Muscle layer of duodenum (tissue), 2 donors: ENCODE data around the gene DNMT3L.
"Not testable (repeated sequence)": the region's sequence is repeated elsewhere in the genome, so short reads cannot be mapped to it uniquely, and the experiment has no call there.

Source experiments
- H3K27ac ChIP-seq: one replicate; pipeline ENCODE4 v1.7.0; 2013; ENCODE audit warnings: mild to moderate bottlenecking, low read length
- H3K27me3 ChIP-seq: one replicate; pipeline ENCODE4 v1.7.0; 2013; ENCODE audit warnings: low read depth, mild to moderate bottlenecking, control low read depth, low read length
- H3K36me3 ChIP-seq, 2 donors: one replicate each; pipeline ENCODE4 v1.7.0; 2013; ENCODE audit warnings: low read length in 2 of 2, control low read depth in 1 of 2, mild to moderate bottlenecking in 1 of 2; ENCODE audit not compliant: insufficient read depth in 2 of 2, control insufficient read depth in 1 of 2
- H3K4me1 ChIP-seq, 2 donors: one replicate each; pipeline ENCODE4 v1.7.0; 2013; ENCODE audit warnings: low read length in 2 of 2, mild to moderate bottlenecking in 2 of 2, control low read depth in 1 of 2, moderate library complexity in 1 of 2; ENCODE audit not compliant: insufficient read depth in 2 of 2, control insufficient read depth in 1 of 2
- H3K4me3 ChIP-seq, 2 donors: one replicate each; pipeline ENCODE4 v1.7.0; 2013; ENCODE audit warnings: low read length in 2 of 2, low read depth in 1 of 2, mild to moderate bottlenecking in 1 of 2
- H3K9me3 ChIP-seq, 2 donors: one replicate each; pipeline ENCODE4 v1.7.0; 2013; ENCODE audit warnings: low read length in 2 of 2, control low read depth in 1 of 2, mild to moderate bottlenecking in 1 of 2; ENCODE audit not compliant: control insufficient read depth in 1 of 2
- donor health status: healthy.

DNMT3L gene

DNA sequence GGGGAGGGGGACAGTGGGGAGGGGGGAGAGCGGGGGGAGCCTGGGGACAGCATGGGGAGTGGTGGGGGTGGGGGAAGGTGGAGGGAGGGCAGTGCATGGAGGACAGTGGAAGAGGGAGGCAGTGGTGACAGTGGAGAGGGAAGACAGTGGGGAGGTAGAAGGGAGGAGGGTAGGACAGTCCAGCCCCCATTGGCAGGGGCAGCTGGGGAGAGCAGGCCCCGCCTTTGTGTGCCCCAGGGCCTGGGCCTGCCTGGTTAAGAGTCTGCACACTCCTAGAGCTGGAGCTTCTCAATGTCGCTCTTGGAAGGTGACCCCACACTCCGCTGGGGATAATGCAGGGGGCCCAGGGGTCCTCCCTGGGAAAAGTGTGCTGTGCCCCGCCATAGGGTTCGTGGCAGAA is 36.1 kb downstream of the DNMT3L start:
- not testable (repeated sequence) for H3K4me3 ChIP-seq, H3K27ac ChIP-seq, H3K9me3 ChIP-seq, H3K27me3 ChIP-seq, H3K36me3 ChIP-seq, H3K4me1 ChIP-seq

DNA sequence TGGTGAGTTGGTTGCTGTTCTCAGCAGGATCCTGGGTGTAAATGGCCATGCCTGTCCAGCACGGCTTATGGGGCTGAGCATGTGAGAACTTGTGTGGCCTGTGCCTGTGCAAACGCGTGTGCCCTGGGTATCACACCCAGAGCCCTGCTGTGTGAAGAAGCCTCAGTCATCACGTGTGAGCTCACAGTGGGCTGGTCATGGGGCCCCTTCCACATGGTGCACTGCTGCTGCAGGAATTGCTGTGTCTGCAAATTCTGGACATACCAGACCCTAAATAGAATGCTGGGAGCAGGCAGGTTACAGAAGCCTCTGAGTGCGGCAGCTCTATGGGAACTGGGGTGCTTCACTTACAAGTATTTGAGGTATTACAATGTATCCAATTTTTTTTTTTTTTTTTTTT is 38.4 kb downstream of the DNMT3L start:
- not testable (repeated sequence) for H3K36me3 ChIP-seq, H3K9me3 ChIP-seq, H3K4me3 ChIP-seq, H3K27ac ChIP-seq, H3K27me3 ChIP-seq, H3K4me1 ChIP-seq

DNA sequence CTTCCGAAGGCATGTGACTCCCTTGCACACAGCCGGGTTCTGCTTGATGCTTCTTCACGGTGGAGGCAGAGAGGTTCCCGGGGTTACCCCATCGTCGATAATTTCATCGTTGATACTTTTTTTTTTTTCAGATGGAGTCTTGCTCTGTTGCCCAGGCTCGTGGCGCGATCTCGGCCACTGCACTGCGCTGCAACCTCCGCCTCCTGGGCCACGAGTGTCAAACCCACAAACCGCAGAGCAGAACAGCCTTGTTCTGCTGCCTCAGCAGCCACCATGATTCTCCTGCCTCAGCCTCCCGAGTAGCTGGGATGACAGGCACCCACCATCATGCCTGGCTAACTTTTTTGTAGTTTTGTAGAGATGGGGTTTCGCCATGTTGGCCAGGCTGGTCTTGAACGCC is 41.0 kb downstream of the DNMT3L start:
- H3K27ac ChIP-seq, H3K4me1 ChIP-seq, H3K27me3 ChIP-seq, H3K4me3 ChIP-seq, H3K9me3 ChIP-seq, H3K36me3 ChIP-seq: not testable (repeated sequence)

DNA sequence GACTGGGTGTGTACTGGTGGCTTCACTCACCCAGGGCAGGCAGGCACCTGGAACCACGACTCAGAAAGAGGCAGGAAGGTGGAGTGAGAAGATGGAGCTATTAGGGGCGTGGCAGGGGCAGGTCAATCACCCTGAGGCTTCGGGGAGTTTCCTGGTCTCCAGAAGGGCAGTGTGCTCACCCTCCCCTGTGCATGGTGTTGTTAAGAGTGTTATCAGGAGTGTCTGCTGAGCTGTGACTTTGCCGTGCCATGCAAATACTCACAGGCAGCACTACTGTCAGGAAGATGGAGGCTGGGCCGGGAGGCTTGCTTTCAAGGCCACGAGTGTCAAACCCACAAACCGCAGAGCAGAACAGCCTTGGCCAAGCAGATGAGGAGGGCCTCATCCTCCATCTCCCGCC is 43.2 kb downstream of the DNMT3L start:
- not testable (repeated sequence) for H3K9me3 ChIP-seq, H3K4me3 ChIP-seq, H3K36me3 ChIP-seq, H3K4me1 ChIP-seq, H3K27me3 ChIP-seq, H3K27ac ChIP-seq

DNA sequence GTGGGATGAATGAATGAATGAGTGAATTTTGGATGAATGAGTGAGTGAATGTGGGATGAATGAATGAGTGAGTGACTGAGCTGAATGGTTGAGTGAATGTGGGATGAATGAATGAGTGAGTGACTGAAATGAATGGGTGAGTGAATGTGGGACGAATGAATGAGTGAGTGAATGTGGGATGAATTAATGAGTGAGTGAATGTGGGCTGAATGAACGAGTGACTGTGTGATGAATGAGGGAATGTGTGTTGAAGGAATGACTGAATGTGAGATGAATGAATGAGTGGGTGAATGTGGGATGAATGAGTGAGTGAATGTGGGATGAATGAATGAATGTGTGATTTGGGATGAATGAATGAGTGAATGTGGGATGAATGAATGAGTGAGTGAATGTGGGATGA is 49.7 kb downstream of the DNMT3L start:
- H3K27me3 ChIP-seq, H3K36me3 ChIP-seq, H3K4me1 ChIP-seq, H3K4me3 ChIP-seq, H3K27ac ChIP-seq, H3K9me3 ChIP-seq: not testable (repeated sequence)

DNA sequence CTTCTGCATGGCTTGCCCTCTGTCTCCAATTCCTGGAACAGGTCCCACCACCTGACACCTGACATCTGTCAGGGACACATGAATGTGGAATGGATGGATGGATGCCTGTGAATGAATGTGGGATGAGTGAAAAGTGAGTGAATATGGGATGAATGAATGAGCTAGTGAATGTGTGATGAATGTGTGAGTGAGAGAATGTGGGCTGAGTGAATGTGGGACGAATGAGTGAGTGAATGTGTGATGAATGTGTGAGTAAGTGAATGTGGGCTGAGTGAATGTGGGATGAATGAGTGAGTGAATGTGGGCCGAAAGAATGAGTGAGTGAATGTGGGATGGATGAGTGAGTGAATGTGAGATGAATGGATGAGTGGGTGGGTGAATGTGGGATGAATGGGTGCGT is 50.1 kb downstream of the DNMT3L start:
- H3K4me1 ChIP-seq, H3K36me3 ChIP-seq, H3K27me3 ChIP-seq, H3K9me3 ChIP-seq, H3K27ac ChIP-seq, H3K4me3 ChIP-seq: not testable (repeated sequence)

DNA sequence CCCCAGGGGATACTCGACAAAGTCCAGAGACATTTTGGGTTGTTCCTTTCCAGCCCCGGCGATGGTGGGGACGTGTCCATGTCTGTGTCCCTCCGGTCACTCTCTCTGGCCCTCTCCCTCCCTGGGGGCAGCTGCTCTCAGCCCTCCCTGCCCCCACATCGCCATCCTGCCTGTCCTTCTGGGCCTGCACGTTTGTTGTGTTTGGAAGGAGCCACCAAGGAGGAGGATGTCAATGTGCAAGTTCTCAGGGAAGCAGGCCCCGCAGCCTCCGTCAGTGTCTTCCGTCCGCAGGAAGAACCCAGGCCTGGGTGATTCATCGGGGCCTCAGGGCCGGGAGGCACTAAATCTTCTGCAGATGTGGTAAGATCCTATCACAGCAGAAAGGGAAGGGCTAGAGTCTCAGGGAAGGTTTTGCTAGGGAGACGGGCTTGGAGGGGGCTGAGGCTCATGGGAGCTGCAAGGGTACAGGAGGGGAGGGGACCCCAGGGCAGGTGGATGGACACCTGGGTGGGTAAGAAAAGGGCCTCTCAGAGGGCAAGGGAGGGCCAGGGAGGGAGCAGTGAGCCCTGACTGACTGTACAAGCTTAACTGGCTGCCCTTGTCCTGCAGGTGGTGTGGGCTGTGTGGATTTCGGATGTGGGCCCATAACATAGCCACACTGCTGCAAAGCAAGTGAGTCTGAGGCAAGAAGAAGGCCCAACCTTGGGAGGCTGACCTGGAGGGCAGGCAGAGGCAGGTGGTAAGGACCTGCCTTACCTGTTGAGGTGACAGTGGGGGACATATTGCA is 53.6 kb downstream of the DNMT3L start:
- not testable (repeated sequence) for H3K9me3 ChIP-seq, H3K4me1 ChIP-seq, H3K36me3 ChIP-seq, H3K27ac ChIP-seq, H3K4me3 ChIP-seq, H3K27me3 ChIP-seq

DNA sequence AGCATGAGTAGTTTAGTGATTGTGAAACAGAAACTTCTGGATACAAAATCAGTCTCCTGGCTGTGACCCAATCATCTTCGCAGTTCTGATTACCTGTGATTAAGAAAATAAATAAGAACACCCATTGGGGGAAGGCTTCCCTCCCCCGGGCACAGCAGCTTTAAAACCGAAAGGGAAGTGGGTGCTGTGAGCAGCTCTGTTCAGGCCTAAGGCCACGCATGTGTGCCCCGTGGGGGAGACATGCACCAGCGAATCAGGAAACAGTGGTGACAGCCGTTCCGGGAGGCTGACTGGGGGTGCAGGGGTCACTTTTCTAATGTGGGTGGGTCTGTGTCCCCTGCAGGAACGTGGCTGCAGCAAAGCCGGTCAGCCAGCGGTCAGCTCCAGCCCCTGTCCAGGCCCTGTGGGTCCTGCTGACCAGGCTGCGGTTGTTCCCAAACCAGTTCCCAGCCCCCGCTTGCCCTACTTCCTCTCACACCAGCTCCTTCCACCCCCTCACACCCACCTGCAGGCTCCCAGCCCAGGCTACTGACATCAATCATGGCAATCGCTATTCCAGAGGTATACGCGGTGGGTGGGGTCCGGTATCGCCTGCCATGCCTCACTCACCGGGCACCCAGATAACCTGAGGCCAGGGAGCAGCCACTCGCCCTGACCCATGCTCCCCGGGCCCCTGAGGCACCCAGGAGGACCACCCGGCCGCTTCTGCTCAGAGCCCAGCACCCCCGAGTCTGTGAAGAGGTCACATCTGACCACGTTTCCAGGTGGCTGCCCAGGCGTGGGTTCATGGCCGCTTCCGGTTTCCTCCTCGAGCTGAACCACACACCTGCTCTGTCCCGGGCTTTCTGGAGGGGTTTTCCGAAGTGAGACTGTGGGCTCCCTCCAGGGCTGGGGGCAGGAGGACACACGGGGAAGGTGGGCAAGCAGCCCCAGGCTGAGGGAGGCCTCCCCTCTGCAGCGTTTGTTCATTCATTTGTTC is 54.7 kb downstream of the DNMT3L start:
- not testable (repeated sequence) for H3K27me3 ChIP-seq, H3K4me3 ChIP-seq, H3K4me1 ChIP-seq, H3K36me3 ChIP-seq, H3K27ac ChIP-seq, H3K9me3 ChIP-seq

DNA sequence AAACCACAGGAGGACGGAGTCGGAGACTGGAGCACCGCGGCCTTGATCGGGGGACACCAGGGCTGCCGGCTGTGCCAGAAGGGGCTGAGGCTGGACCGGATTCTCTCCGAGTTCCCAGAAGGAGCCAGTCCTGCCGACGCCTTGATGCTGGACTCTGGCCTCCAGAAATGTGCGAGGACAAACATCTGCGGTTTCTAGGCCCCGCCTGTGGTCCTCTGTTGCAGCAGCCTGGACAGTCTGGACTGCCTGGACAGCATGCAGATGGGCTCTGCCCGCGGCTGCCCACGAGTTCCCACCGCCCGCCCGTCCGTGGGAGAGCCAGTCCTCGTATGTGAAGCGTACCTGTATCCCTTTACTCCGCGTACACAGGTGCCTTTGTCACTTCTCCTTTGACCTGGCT is 55.5 kb downstream of the DNMT3L start:
- H3K4me1 ChIP-seq, H3K4me3 ChIP-seq, H3K27ac ChIP-seq, H3K9me3 ChIP-seq, H3K36me3 ChIP-seq, H3K27me3 ChIP-seq: not testable (repeated sequence)

DNA sequence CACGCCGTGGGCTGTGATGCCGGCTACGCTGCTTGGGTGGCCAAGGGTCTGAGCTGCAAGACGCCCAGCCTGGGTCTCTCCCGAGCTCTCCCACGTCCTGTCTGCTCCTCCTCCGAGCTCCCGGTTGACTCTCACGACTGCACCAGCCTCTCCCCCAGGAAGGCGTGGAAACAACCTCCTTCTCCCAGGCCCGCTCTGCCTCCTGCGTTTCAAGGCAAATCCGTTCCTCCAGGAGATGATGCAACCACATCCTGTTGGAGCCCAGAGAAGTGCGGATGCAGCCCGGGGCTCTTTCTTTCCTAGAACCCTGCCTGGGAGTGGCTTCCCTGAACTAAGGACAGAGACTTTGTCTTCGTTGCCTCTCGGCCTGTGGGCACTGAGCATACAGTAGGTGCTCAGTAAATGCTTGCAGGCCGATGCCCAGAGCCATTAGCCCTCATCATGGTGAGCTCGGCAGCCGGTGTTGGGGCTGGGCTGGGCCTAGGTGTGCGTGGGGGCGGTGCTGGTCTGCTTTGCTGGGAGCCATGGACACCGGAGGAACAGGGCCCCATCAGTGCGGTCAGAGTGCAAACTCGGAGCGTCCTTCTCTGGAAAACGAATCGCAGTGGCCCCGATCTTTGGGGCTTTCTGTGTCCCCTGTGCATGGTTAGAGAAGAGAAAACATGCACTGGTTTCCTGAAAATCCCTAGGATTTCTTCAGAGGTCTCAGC is 59.0 kb downstream of the DNMT3L start:
- H3K9me3 ChIP-seq, H3K27ac ChIP-seq, H3K4me3 ChIP-seq, H3K27me3 ChIP-seq, H3K36me3 ChIP-seq, H3K4me1 ChIP-seq: not testable (repeated sequence)

DNA sequence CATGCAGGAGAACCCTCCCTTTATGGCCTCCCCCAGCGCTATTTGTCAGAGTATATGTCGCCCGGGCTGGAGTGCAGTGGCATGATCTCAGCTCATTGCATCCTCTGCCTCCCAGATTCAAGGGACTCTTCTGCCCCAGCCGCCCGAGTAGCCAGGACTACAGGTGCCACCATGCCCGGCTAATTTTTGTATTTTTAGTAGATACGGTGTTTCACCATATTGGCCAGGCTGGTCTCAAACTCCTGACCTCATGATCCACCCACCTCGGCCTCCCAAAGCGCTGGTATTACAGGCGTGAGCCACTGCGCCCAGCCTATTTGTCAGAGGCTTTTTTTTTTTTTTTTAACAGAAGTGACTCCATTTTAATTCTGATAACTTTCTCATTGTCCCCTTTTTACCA is 61.7 kb downstream of the DNMT3L start:
- H3K4me3 ChIP-seq, H3K27me3 ChIP-seq, H3K36me3 ChIP-seq, H3K27ac ChIP-seq, H3K4me1 ChIP-seq, H3K9me3 ChIP-seq: not testable (repeated sequence)
